PC-3 (cell line): ENCODE data around the gene AIG1. TPM values are rescaled to one million over a fixed set of nuclear protein-coding genes. Genes with fewer than 3 reads are reported as not detected.

ENCODE experiments used
- ATAC-seq: fragments of 200-7000 bp; cut with Tn5 transposase; 2 replicates; pipeline ENCODE4 v1.9.1; 2020; ENCODE audit warnings: mild to moderate bottlenecking, moderate library complexity
- BruUV-seq: library from RNA; stranded (reverse); fragments of 400-500 nt; replicated peaks from 2 replicates; lab custom pipeline; 2021; lab: Mats Ljungman, UMichigan
- CTCF ChIA-PET: fragments of 300-600 bp; sonication (Branson Sonifier 250); formaldehyde crosslinking; loops from one replicate; lab custom pipeline; 2022; ENCODE audit warnings: antibody characterized with exemption; lab: Charles Lee
- POLR2A ChIA-PET: fragments of 300-600 bp; sonication (Branson Sonifier 250); formaldehyde crosslinking; loops from one replicate; lab custom pipeline; 2022; ENCODE audit warnings: antibody characterized with exemption; ENCODE audit not compliant: unreplicated experiment; lab: Charles Lee
- DNase-seq: peaks from one replicate; pipeline ENCODE4 v3.0.0-alpha.2; 2015
- H2AFZ ChIP-seq: fragments of 300-600 bp; sonication (generic); 2 replicates; pipeline ENCODE4 v1.6.0; 2016; ENCODE audit warnings: antibody characterized with exemption, low read length
- H3F3A ChIP-seq: fragments of 300-600 bp; sonication (generic); one replicate; pipeline ENCODE4 v1.6.0; 2017; ENCODE audit warnings: antibody characterized with exemption, low read length, control low read depth, mild to moderate bottlenecking; ENCODE audit not compliant: unreplicated experiment
- H3K27ac ChIP-seq: fragments of 300-600 bp; sonication (generic); 2 replicates; pipeline ENCODE4 v1.5.1; 2016; ENCODE audit warnings: mild to moderate bottlenecking, low read length
- H3K27me3 ChIP-seq: fragments of 300-600 bp; sonication (generic); 2 replicates; pipeline ENCODE4 v1.6.1; 2016; ENCODE audit warnings: low read length, mixed read lengths
- H3K36me3 ChIP-seq: fragments of 300-600 bp; sonication (generic); 2 replicates; pipeline ENCODE4 v1.6.1; 2016; ENCODE audit warnings: low read depth, mixed run types, low read length, mixed read lengths
- H3K4me1 ChIP-seq: fragments of 300-600 bp; sonication (generic); 2 replicates; pipeline ENCODE4 v1.5.1; 2016; ENCODE audit warnings: low read length; ENCODE audit not compliant: insufficient read depth
- H3K4me2 ChIP-seq: fragments of 300-600 bp; sonication (generic); 2 replicates; pipeline ENCODE4 v1.6.0; 2016; ENCODE audit warnings: low read length
- H3K4me3 ChIP-seq: fragments of 300-600 bp; sonication (generic); 2 replicates; pipeline ENCODE4 v1.5.1; 2016; ENCODE audit warnings: mild to moderate bottlenecking, low read length, mixed read lengths
- H3K79me2 ChIP-seq: fragments of 300-600 bp; sonication (generic); 2 replicates; pipeline ENCODE4 v1.6.1; 2017; ENCODE audit warnings: low read length, mixed read lengths
- H3K9ac ChIP-seq: fragments of 300-600 bp; sonication (generic); 2 replicates; pipeline ENCODE4 v1.6.0; 2016; ENCODE audit warnings: mild to moderate bottlenecking, low read length
- H3K9me2 ChIP-seq: fragments of 300-600 bp; sonication (generic); replicated peaks from 2 replicates; pipeline ENCODE4 v1.6.1; 2016; ENCODE audit warnings: mixed run types, low read length, mixed read lengths
- H3K9me3 ChIP-seq: fragments of 300-600 bp; sonication (generic); 2 replicates; pipeline ENCODE4 v1.6.1; 2016; ENCODE audit warnings: low read length, mixed read lengths
- H4K20me1 ChIP-seq: fragments of 300-600 bp; sonication (generic); 2 replicates; pipeline ENCODE4 v1.6.1; 2016; ENCODE audit warnings: low read length, mixed read lengths
- EZH2 ChIP-seq: fragments of 300-600 bp; sonication (generic); IDR thresholded peaks from one replicate; pipeline ENCODE4 v1.6.1; 2017; ENCODE audit warnings: antibody characterized with exemption, mild to moderate bottlenecking, low read length; ENCODE audit not compliant: unreplicated experiment
- EZH2phosphoT487 ChIP-seq: fragments of 300-600 bp; sonication (generic); IDR thresholded peaks from 2 replicates; pipeline ENCODE4 v1.6.1; 2018; ENCODE audit warnings: mild to moderate bottlenecking, antibody characterized with exemption, low read length, borderline replicate concordance
- intact Hi-C: fragments of 100-400 bp; cut with micrococcal nuclease; formaldehyde crosslinking; loops from 2 replicates; pipeline ENCODE4 v1.9.0; 2023
- total RNA-seq: library from RNA; depleted of rRNA; stranded (reverse); fragments of >200 nt; gene quantifications from 2 replicates; pipeline ENCODE4 v1.2.3, GENCODE V29; 2014
- TF ChIP-seq, protein P1 (sequence below): fragments of 300-600 bp; sonication (generic); conservative IDR thresholded peaks from 2 replicates; pipeline ENCODE4 v1.5.1; 2017; ENCODE audit warnings: antibody characterized with exemption, low read depth, mild to moderate bottlenecking, low read length

Gene AIG1
- total RNA-seq, 1 experiment from 2014 or later: 32.7 TPM

DNA sequence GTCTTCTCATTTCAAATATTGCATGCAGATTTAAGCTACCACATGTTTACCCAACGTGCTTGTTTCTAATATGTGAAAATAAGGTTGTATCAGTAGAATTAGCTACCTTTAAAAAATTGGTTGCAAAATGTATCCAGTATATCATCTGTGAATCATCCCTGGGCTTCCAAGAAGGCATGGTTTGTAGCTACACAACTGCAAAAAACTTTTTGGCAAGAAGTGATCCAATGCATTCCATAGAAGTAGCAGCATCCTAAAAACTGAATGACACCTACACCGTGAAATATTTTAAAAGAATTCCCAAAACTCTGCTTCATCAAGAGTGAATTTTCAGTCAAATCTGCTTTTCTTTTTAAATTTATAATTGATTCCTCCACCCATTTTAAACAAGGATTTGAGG is 89.1 kb downstream of the AIG1 start:
- Histone ChIP-seq H3K9me3 (no peaks in the 10 kb centered on the region), H3K27me3 (no peaks in the 10 kb centered on the region), H4K20me1 (no peaks in the 10 kb centered on the region), H3K4me1 (no peaks in the 10 kb centered on the region), H3K27ac (no peak overlapping the region), H3K4me2 (no peak overlapping the region), H3F3A (no peaks in the 10 kb centered on the region), H2AFZ (no peak overlapping the region), H3K79me2 (no peaks in the 10 kb centered on the region), H3K36me3 (no peaks in the 10 kb centered on the region), H3K9ac (no peak overlapping the region), H3K4me3 (no peak overlapping the region), H3K9me2 (no peaks in the 10 kb centered on the region)
- ChIA-PET POLR2A (no interaction called here), CTCF (no interaction called here)
- no peak for TF ChIP-seq EZH2phosphoT487
- TF ChIP-seq EZH2: no peak
- TF ChIP-seq, protein P1, sequence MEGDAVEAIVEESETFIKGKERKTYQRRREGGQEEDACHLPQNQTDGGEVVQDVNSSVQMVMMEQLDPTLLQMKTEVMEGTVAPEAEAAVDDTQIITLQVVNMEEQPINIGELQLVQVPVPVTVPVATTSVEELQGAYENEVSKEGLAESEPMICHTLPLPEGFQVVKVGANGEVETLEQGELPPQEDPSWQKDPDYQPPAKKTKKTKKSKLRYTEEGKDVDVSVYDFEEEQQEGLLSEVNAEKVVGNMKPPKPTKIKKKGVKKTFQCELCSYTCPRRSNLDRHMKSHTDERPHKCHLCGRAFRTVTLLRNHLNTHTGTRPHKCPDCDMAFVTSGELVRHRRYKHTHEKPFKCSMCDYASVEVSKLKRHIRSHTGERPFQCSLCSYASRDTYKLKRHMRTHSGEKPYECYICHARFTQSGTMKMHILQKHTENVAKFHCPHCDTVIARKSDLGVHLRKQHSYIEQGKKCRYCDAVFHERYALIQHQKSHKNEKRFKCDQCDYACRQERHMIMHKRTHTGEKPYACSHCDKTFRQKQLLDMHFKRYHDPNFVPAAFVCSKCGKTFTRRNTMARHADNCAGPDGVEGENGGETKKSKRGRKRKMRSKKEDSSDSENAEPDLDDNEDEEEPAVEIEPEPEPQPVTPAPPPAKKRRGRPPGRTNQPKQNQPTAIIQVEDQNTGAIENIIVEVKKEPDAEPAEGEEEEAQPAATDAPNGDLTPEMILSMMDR: no peak
- ATAC-seq (no peak), DNase-seq (no peak)
- intact Hi-C loops: loop anchor here (1.0 kb wide), 1 partner anchor 18 kb away; no protein-coding TSS in a partner anchor
- no TSS peak for BruUV-seq

DNA sequence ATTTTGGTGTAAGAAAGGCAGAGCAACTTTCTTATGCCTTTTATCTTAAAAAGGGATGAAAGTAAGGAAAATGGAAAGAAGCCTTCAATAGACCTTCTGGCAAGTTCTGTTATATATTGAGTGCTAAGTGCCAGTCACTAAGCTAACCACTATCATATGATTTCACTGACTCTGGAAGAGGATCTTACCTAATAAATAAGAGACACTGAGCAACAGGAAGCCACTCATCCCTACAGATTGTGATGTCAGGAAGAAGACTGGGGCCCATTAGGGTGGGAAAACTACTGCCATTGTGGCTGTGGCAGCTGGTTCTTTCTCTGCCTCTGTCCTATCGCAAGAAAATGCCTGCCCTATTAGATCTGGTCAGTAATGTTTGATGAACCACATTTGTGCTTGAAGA is 89.6 kb downstream of the AIG1 start:
- BruUV-seq: no TSS peak
- no peaks in the 10 kb centered on the region for H3K27me3 ChIP-seq
- intact Hi-C loops: loop anchor here (1.0 kb wide), 1 partner anchor 17 kb away; no protein-coding TSS in a partner anchor

DNA sequence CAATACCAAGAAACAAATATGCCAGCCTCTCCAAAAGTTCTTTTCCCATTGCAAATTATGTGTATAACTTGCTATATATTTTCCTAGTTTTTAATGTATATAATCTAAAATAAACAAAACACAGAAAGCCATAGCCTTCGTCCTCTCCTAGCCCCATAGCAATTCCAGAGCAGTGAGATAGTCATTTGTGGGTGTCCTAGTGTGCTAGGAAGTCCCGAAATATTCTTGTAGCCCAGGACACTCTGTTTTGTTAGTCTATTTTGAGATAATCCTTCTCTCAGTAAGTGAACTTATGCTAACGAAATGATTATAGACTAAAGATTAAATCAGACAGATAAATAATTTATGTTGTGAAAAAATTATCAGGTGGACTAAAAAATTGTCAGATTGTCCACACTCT is 90.7 kb downstream of the AIG1 start:
- H3K79me2 ChIP-seq: no peaks in the 10 kb centered on the region
- H3K9me3 ChIP-seq: no peaks in the 10 kb centered on the region
- no peaks in the 10 kb centered on the region for H3K27me3 ChIP-seq
- no peaks in the 10 kb centered on the region for H3K4me1 ChIP-seq
- intact Hi-C loops: no loop called here
- H2AFZ ChIP-seq: no peak overlapping the region
- H3K4me2 ChIP-seq: no peak overlapping the region
- no peaks in the 10 kb centered on the region for H3K36me3 ChIP-seq
- no peaks in the 10 kb centered on the region for H3F3A ChIP-seq
- no peak for TF ChIP-seq EZH2phosphoT487
- TF ChIP-seq, protein P1: no peak
- ATAC-seq (no peak), DNase-seq (no peak)
- no peak overlapping the region for H3K4me3 ChIP-seq
- no peak overlapping the region for H3K9ac ChIP-seq
- ChIA-PET CTCF (no interaction called here), POLR2A (no interaction called here)
- H4K20me1 ChIP-seq: no peaks in the 10 kb centered on the region
- no TSS peak for BruUV-seq
- H3K9me2 ChIP-seq: no peaks in the 10 kb centered on the region
- no peak overlapping the region for H3K27ac ChIP-seq

More for the DNA sequence above, 89.6 kb downstream of the AIG1 start:
- H3K27ac ChIP-seq: no peak overlapping the region
- no peaks in the 10 kb centered on the region for H4K20me1 ChIP-seq
- no peak overlapping the region for H3K4me2 ChIP-seq
- H3K79me2 ChIP-seq: no peaks in the 10 kb centered on the region
- H3K9me2 ChIP-seq: no peaks in the 10 kb centered on the region
- ChIA-PET POLR2A (no interaction called here), CTCF (no interaction called here)
- no peaks in the 10 kb centered on the region for H3F3A ChIP-seq
- no peaks in the 10 kb centered on the region for H3K9me3 ChIP-seq
- no peak for ATAC-seq
- no peak overlapping the region for H2AFZ ChIP-seq
- no peaks in the 10 kb centered on the region for H3K4me1 ChIP-seq
- no peak for DNase-seq
- H3K9ac ChIP-seq: no peak overlapping the region
- no peak overlapping the region for H3K4me3 ChIP-seq
- TF ChIP-seq, protein P1: no peak
- TF ChIP-seq EZH2 (no peak), EZH2phosphoT487 (no peak)
- no peaks in the 10 kb centered on the region for H3K36me3 ChIP-seq
